ENCODE results near the gene JAG1.

GRCh38 chr20:10653599-10654249 lies 20.1 kb downstream of the JAG1 start:
- TF ChIP-seq CTCF (IDR thresholded peaks at IDR 0.05) = no peak
- TF ChIP-seq POLR2AphosphoS5 (IDR thresholded peaks at IDR 0.05) = no peak
- no peak for TF ChIP-seq EP300 (IDR thresholded peaks at IDR 0.05)
- no peak for TF ChIP-seq POLR2A (IDR thresholded peaks at IDR 0.05)

Measured in upper lobe of left lung (tissue), 4 donors.